K562 (cell line): ENCODE measurements around the gene INHA. TPM values are rescaled to one million over a fixed set of nuclear protein-coding genes. Genes with fewer than 3 reads are reported as not detected.
A peak's percentile ranks its signal among the peaks of the same experiment; 100 is the strongest.

Source experiments
- ATAC-seq: fragments of 200-7000 bp; cut with Tn5 transposase; 3 replicates; pipeline ENCODE4 v1.9.1; 2020; ENCODE audit warnings: moderate library complexity
- BruUV-seq: library from RNA; stranded (reverse); fragments of 400-500 nt; replicated peaks from 2 replicates; lab custom pipeline; 2021; lab: Mats Ljungman, UMichigan
- CTCF ChIA-PET: fragments of 300-600 bp; formaldehyde crosslinking; extraction: SDS; loops from one replicate; lab custom pipeline; 2021; ENCODE audit warnings: low intra/inter-chr PET ratio; lab: Yijun Ruan, JAX
- POLR2A ChIA-PET: fragments of 300-600, 350-650 bp; sonication (Branson Sonifier 250); formaldehyde crosslinking; extraction: SDS; loops from one replicate; lab custom pipeline; 2021; ENCODE audit warnings: antibody characterized with exemption, inconsistent platforms; lab: Yijun Ruan, JAX
- DNase-seq, 4 experiments: peaks; one replicate each; pipeline versions ENCODE4 v3.0.0 to v3.0.0-alpha.2; 2011 to 2018; ENCODE audit warnings: low spot score in 3 of 4, mixed read lengths in 3 of 4; ENCODE audit errors: extremely low read depth in 1 of 4
- FAIRE-seq: peaks from 2 replicates; lab custom pipeline; 2011; peaks lifted over from hg19 to GRCh38; lab: Jason Lieb, UNC
- H2AFZ ChIP-seq: 2 replicates; pipeline ENCODE4 v1.6.0; 2011; ENCODE audit warnings: low read depth, low read length, control low read depth, inconsistent platforms
- H3K27ac ChIP-seq: fragments of 200-600 bp; 3 replicates; pipeline ENCODE4 v1.8.0; 2011; ENCODE audit warnings: low read depth, mild to moderate bottlenecking, control low read depth, inconsistent platforms, low read length, moderate library complexity, mixed read lengths; ENCODE audit errors: extremely low read depth
- H3K27me3 ChIP-seq, 2 experiments: fragments of 300-600 bp in 1 of 2; 2 replicates in 1 of 2; 3 replicates in 1 of 2; pipeline versions ENCODE4 v1.6.0 to v1.8.0; 2011; ENCODE audit warnings: inconsistent platforms in 2 of 2, low read length in 2 of 2, mild to moderate bottlenecking in 1 of 2, mixed read lengths in 1 of 2, moderate library complexity in 1 of 2; ENCODE audit not compliant: control insufficient read depth in 2 of 2, insufficient read depth in 2 of 2
- H3K36me3 ChIP-seq: fragments of 300-600 bp; 3 replicates; pipeline ENCODE4 v1.8.0; 2011; ENCODE audit warnings: mild to moderate bottlenecking, low read length, inconsistent platforms; ENCODE audit not compliant: control insufficient read depth, insufficient read depth
- H3K4me1 ChIP-seq, 2 experiments: fragments of 200-600 bp in 1 of 2; replicated peaks in 1 of 2; 2 replicates in 1 of 2; 3 replicates in 1 of 2; pipeline versions ENCODE4 v1.5.1 to v1.8.0; 2011; ENCODE audit warnings: inconsistent platforms in 2 of 2, low read length in 2 of 2, mild to moderate bottlenecking in 1 of 2, mixed read lengths in 1 of 2, moderate library complexity in 1 of 2; ENCODE audit not compliant: control insufficient read depth in 2 of 2, insufficient read depth in 2 of 2
- H3K4me2 ChIP-seq: 2 replicates; pipeline ENCODE4 v1.6.1; 2011; ENCODE audit warnings: low read length, control low read depth, inconsistent platforms, mixed read lengths; ENCODE audit not compliant: insufficient read depth
- H3K4me3 ChIP-seq: fragments of 200-600 bp; sonication (generic), shearing (Covaris generic); 2 replicates; pipeline ENCODE4 v1.5.1; 2016; ENCODE audit warnings: control low read depth, inconsistent platforms
- H3K79me2 ChIP-seq: fragments of 200-600 bp; 3 replicates; pipeline ENCODE4 v1.8.0; 2011; ENCODE audit warnings: low read length, inconsistent platforms; ENCODE audit not compliant: control insufficient read depth, insufficient read depth
- H3K9ac ChIP-seq, 2 experiments: 2 replicates each; pipeline versions ENCODE4 v1.6.0 to v1.6.1; 2011; ENCODE audit warnings: low read depth in 2 of 2, low read length in 2 of 2, control low read depth in 1 of 2, inconsistent platforms in 1 of 2, mild to moderate bottlenecking in 1 of 2, mixed read lengths in 1 of 2; ENCODE audit not compliant: insufficient read depth in 1 of 2
- H3K9me1 ChIP-seq: one replicate; pipeline ENCODE4 v1.6.0; 2011; ENCODE audit warnings: inconsistent platforms, mild to moderate bottlenecking, low read length, moderate library complexity; ENCODE audit not compliant: control insufficient read depth, insufficient read depth
- H3K9me3 ChIP-seq: replicated peaks from 2 replicates; pipeline ENCODE4 v1.5.1; 2011; ENCODE audit warnings: low read depth, low read length, inconsistent platforms; ENCODE audit not compliant: control insufficient read depth, insufficient read depth
- H4K20me1 ChIP-seq: replicated peaks from 2 replicates; pipeline ENCODE4 v1.6.1; 2011; ENCODE audit warnings: low read length, inconsistent platforms, mixed read lengths; ENCODE audit not compliant: control insufficient read depth, insufficient read depth
- DPF2 ChIP-seq: fragments of 450-650 bp; IDR thresholded peaks from 2 replicates; pipeline ENCODE4 v1.6.1; 2016
- FOXA1 ChIP-seq: fragments of 450-650 bp; IDR thresholded peaks from 2 replicates; pipeline ENCODE4 v1.6.1; 2016; ENCODE audit warnings: mild to moderate bottlenecking, borderline replicate concordance
- FOXP1 ChIP-seq: sonication (generic); formaldehyde crosslinking; IDR thresholded peaks from 2 replicates; pipeline ENCODE4 v1.8.0; 2022; ENCODE audit warnings: mild to moderate bottlenecking, missing genetic modification reagents
- GATAD2B ChIP-seq: fragments of 450-650 bp; IDR thresholded peaks from 2 replicates; pipeline ENCODE4 v1.6.1; 2017; ENCODE audit warnings: mild to moderate bottlenecking, borderline replicate concordance
- HCFC1 ChIP-seq: IDR thresholded peaks from 2 replicates; pipeline ENCODE4 v1.6.1; 2012; ENCODE audit warnings: low read depth, low read length, improper control_type of control experiment
- TAF9B ChIP-seq: fragments of 450-650 bp; IDR thresholded peaks from 2 replicates; pipeline ENCODE4 v1.6.1; 2018; ENCODE audit warnings: mild to moderate bottlenecking; ENCODE audit not compliant: partially characterized antibody
- TSHZ1 ChIP-seq: fragments of 250-450 bp; sonication (Bioruptor Pico); IDR thresholded peaks from 2 replicates; pipeline ENCODE4 v1.4.0; 2020; ENCODE audit warnings: mild to moderate bottlenecking, moderate library complexity
- WGBS: fragments of 100-300 bp; shearing (Covaris generic); methylation state at CpG from one replicate; pipeline ENCODE4 v1.1.6; 2016; ENCODE audit warnings: low coverage, mixed read lengths; ENCODE audit not compliant: insufficient coverage; ENCODE audit errors: missing lambda C conversion rate; 5-methylcytosine and 5-hydroxymethylcytosine counted together
- in situ Hi-C: fragments of 300-500 bp; cut with MboI; formaldehyde crosslinking; loops from 4 replicates; pipeline ENCODE4 v1.15.0; 2018; ENCODE audit warnings: inconsistent platforms, mixed read lengths
- intact Hi-C: fragments of 100-400 bp; cut with micrococcal nuclease; formaldehyde crosslinking; loops from 2 replicates; pipeline ENCODE4 v1.14.2; 2022
- polyA plus RNA-seq, 8 experiments: library from polyadenylated mRNA; depleted of rRNA in 4 of 8; stranded (reverse) in 5 of 8; unstranded in 3 of 8; fragments of >200 nt; fragmentation: Nextera tagmentation in 2 of 8; fragmentation: Illumina TruSeq in 1 of 8; extraction: Ambion mirVana in 2 of 8; extraction: Trizol in 1 of 8; gene quantifications; 2 replicates each; pipeline versions ENCODE4 v1.2.1 to v1.2.3, GENCODE V29; 2011 to 2014; ENCODE audit warnings: inconsistent platforms in 1 of 8, missing spikeins in 1 of 8
- total RNA-seq, 7 experiments: library from RNA; depleted of rRNA in 6 of 7; stranded (reverse); fragments of >200 nt in 6 of 7; fragmentation: Illumina TruSeq in 2 of 7; extraction: Trizol in 2 of 7; gene quantifications; 2 replicates each; pipeline versions ENCODE4 v1.2.1 to v1.2.3, GENCODE V29; 2011 to 2021; ENCODE audit warnings: low replicate concordance in 1 of 7
- TF ChIP-seq, protein P1 (sequence below): fragments of 250-450 bp; sonication (Bioruptor Pico); IDR thresholded peaks from 2 replicates; pipeline ENCODE4 v1.8.0; 2021; ENCODE audit warnings: borderline replicate concordance, mild to moderate bottlenecking, moderate library complexity; ENCODE audit not compliant: poor library complexity, severe bottlenecking
- TF ChIP-seq, protein P2 (sequence below): fragments of 450-650 bp; conservative IDR thresholded peaks from 2 replicates; pipeline ENCODE4 v1.6.1; 2016; ENCODE audit warnings: missing genetic modification characterization, low read depth, mild to moderate bottlenecking, control low read depth, missing compliant biosample characterization
- TF ChIP-seq, protein P3 (sequence below): fragments of 200-800 bp; sonication (Bioruptor generic); IDR thresholded peaks from 2 replicates; pipeline ENCODE4 v1.6.1; 2016; ENCODE audit warnings: missing genetic modification characterization, missing compliant biosample characterization

Gene INHA
- total and polyA plus RNA-seq, 9 of the 15 experiments (the other 6 are each of a cell fraction or from before 2014, with no cell fraction given), result 0.07 to 1.9 (median 0.40) TPM

DNA sequence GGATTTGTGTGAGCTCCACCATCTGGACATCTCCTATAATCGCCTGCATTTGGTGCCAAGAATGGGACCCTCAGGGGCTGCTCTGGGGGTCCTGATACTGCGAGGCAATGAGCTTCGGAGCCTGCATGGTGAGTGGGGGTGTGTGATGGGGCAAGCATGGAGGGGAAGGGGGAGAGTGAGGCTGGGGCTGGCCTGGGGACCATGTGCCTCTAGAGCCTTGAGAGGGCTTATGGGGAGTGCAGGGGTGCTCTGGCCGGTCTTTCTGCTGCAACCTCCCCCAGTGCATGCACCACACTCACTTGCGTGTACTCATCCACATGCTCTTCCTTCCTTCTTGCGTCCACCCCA lies 33.5 kb downstream of the INHA start:
- Histone ChIP-seq H3K27ac (no peak overlapping the region), H3K9me3 (no peaks in the 10 kb centered on the region), H3K27me3 (no peaks in the 10 kb centered on the region), H3K4me1 (peaks cover 0 to 8% of the 10 kb centered on the region in 2 experiments; a peak in 2 of 5 replicates), H4K20me1 (no peaks in the 10 kb centered on the region), H2AFZ (no peak overlapping the region), H3K4me2 (no peak overlapping the region), H3K9ac (peak overlapping the region in 1 of 2 experiments; percentile 28; a peak in 1 of 4 replicates), H3K79me2 (no peaks in the 10 kb centered on the region), H3K9me1 (no peaks in the 10 kb centered on the region), H3K4me3 (no peak overlapping the region), H3K36me3 (peaks cover 7% of the 10 kb centered on the region; the same call in 1 of the 3 replicates)
- FAIRE-seq, result no peak
- DNase-seq, result no peak
- CTCF ChIA-PET, result no interaction called here
- POLR2A ChIA-PET, result interaction anchor here (1.1 to 1.3 kb wide), 2 partner anchors 9 to 10 kb away, joined by 3 to 5 read pairs; no protein-coding TSS in a partner anchor
- no peak for ATAC-seq
- intact Hi-C loops, result no loop called here
- WGBS, result 63% methylated on average over 2 of the region's 6 CpGs
- in situ Hi-C loops, result no loop called here
- no TSS peak for BruUV-seq
- TF ChIP-seq HCFC1, result no peak
- no peak for TF ChIP-seq DPF2
- no peak for TF ChIP-seq FOXA1
- TF ChIP-seq, protein P1, sequence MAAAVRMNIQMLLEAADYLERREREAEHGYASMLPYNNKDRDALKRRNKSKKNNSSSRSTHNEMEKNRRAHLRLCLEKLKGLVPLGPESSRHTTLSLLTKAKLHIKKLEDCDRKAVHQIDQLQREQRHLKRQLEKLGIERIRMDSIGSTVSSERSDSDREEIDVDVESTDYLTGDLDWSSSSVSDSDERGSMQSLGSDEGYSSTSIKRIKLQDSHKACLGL, result no peak
- TF ChIP-seq TAF9B, result no peak
- no peak for TF ChIP-seq GATAD2B
- TF ChIP-seq, protein P2, sequence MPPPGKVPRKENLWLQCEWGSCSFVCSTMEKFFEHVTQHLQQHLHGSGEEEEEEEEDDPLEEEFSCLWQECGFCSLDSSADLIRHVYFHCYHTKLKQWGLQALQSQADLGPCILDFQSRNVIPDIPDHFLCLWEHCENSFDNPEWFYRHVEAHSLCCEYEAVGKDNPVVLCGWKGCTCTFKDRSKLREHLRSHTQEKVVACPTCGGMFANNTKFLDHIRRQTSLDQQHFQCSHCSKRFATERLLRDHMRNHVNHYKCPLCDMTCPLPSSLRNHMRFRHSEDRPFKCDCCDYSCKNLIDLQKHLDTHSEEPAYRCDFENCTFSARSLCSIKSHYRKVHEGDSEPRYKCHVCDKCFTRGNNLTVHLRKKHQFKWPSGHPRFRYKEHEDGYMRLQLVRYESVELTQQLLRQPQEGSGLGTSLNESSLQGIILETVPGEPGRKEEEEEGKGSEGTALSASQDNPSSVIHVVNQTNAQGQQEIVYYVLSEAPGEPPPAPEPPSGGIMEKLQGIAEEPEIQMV (tag), result no peak
- TF ChIP-seq, protein P3, sequence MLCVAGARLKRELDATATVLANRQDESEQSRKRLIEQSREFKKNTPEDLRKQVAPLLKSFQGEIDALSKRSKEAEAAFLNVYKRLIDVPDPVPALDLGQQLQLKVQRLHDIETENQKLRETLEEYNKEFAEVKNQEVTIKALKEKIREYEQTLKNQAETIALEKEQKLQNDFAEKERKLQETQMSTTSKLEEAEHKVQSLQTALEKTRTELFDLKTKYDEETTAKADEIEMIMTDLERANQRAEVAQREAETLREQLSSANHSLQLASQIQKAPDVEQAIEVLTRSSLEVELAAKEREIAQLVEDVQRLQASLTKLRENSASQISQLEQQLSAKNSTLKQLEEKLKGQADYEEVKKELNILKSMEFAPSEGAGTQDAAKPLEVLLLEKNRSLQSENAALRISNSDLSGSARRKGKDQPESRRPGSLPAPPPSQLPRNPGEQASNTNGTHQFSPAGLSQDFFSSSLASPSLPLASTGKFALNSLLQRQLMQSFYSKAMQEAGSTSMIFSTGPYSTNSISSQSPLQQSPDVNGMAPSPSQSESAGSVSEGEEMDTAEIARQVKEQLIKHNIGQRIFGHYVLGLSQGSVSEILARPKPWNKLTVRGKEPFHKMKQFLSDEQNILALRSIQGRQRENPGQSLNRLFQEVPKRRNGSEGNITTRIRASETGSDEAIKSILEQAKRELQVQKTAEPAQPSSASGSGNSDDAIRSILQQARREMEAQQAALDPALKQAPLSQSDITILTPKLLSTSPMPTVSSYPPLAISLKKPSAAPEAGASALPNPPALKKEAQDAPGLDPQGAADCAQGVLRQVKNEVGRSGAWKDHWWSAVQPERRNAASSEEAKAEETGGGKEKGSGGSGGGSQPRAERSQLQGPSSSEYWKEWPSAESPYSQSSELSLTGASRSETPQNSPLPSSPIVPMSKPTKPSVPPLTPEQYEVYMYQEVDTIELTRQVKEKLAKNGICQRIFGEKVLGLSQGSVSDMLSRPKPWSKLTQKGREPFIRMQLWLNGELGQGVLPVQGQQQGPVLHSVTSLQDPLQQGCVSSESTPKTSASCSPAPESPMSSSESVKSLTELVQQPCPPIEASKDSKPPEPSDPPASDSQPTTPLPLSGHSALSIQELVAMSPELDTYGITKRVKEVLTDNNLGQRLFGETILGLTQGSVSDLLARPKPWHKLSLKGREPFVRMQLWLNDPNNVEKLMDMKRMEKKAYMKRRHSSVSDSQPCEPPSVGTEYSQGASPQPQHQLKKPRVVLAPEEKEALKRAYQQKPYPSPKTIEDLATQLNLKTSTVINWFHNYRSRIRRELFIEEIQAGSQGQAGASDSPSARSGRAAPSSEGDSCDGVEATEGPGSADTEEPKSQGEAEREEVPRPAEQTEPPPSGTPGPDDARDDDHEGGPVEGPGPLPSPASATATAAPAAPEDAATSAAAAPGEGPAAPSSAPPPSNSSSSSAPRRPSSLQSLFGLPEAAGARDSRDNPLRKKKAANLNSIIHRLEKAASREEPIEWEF, result no peak
- no peak for TF ChIP-seq FOXP1 (CRISPR knock-in tag)
- TF ChIP-seq TSHZ1 (CRISPR knock-in tag), result no peak
